Measurements from ENCODE around the gene GABRR2. TPM values are rescaled to one million over a fixed set of nuclear protein-coding genes. Genes with fewer than 3 reads are reported as not detected.
A peak's percentile ranks its signal among the peaks of the same experiment; 100 is the strongest.

The GABRR2 gene
- total RNA-seq, 4 donors from 2014 or later, result 0.89 TPM; not detected in 3

DNA sequence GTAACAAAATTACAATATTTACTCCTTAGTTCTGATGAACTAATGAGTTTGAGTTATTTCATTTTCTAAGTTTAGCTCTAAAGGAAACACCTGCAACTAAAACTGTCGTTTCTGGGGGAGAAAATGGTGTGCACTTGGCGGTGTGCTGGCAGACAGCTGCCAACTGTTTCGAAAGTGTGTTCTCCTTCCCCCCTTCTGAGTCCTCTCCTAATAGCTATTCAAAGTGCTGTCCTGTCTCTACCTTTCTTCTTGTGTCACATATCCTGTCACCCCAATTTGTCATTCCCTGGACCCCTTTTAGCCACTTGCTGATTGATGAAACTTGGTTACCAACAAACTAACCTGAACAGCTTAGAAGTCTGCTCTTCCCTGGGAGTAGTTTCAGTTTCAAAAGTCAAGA is 42.3 kb upstream of the GABRR2 start:
- no peaks in the 10 kb centered on the region for H3K27me3 ChIP-seq
- whole genome bisulfite sequencing, result 22% methylated on average over 3 of the region's 3 CpGs
- H3K9me3 ChIP-seq, result no peaks in the 10 kb centered on the region
- no peak for TF ChIP-seq EP300 (IDR thresholded peaks at IDR 0.05)
- TF ChIP-seq POLR2AphosphoS5 (IDR thresholded peaks at IDR 0.05), result no peak
- TF ChIP-seq, protein P1, sequence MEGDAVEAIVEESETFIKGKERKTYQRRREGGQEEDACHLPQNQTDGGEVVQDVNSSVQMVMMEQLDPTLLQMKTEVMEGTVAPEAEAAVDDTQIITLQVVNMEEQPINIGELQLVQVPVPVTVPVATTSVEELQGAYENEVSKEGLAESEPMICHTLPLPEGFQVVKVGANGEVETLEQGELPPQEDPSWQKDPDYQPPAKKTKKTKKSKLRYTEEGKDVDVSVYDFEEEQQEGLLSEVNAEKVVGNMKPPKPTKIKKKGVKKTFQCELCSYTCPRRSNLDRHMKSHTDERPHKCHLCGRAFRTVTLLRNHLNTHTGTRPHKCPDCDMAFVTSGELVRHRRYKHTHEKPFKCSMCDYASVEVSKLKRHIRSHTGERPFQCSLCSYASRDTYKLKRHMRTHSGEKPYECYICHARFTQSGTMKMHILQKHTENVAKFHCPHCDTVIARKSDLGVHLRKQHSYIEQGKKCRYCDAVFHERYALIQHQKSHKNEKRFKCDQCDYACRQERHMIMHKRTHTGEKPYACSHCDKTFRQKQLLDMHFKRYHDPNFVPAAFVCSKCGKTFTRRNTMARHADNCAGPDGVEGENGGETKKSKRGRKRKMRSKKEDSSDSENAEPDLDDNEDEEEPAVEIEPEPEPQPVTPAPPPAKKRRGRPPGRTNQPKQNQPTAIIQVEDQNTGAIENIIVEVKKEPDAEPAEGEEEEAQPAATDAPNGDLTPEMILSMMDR (IDR thresholded peaks at IDR 0.05), result no peak
- TF ChIP-seq POLR2A (IDR thresholded peaks at IDR 0.05), result no peak
- no peak overlapping the region for H3K4me3 ChIP-seq
- H3K4me1 ChIP-seq, result peaks cover 7% of the 10 kb centered on the region
- no peaks in the 10 kb centered on the region for H3K36me3 ChIP-seq
- no peak overlapping the region for H3K27ac ChIP-seq
- no peak for DNase-seq (ENCODE audit: low spot score in 2 of 2)

- H3K27ac ChIP-seq, result no peak overlapping the region
These were observed 41.6 kb upstream of the GABRR2 start for GRCh38 chr6:89356642-89357170.

DNA sequence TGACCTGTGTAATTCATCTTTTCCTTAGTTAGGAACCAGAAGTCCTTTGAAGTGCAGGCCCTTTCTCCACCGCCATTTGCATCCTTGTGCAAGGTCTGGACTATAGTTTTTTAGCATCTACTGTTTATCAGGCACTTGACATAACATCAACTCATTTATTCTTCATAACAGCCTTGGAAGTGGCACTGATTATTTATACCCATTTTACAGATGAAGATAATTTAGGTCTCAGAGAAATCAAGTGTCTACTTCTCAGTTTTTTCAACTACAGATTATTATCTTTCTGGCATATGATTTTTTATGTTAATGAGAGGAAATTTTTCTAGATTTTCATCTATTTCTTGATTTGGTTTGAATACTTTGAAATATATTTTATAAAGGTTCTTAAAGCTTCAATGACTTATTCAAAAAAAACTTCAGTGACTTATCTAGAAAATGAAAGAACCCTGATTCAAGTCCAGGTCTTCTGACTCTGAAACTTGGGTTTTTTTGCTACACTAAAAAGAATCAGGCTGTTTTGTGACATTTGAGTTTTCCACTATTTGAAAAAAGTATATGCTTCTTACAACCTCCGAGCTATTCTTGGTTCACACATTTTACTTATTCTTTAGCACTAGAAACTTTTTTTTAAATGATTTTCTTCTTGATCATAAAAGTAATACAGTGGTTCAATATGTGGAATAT is 40.6 kb upstream of the GABRR2 start:
- DNase-seq (ENCODE audit: low spot score in 2 of 2), result no peak
- Histone ChIP-seq H3K4me3 (no peak overlapping the region), H3K36me3 (no peaks in the 10 kb centered on the region), H3K27ac (no peak overlapping the region), H3K4me1 (peaks cover 15% of the 10 kb centered on the region), H3K9me3 (no peaks in the 10 kb centered on the region), H3K27me3 (no peaks in the 10 kb centered on the region)
- TF ChIP-seq POLR2A (IDR thresholded peaks at IDR 0.05), result no peak
- no peak for TF ChIP-seq EP300 (IDR thresholded peaks at IDR 0.05)
- TF ChIP-seq POLR2AphosphoS5 (IDR thresholded peaks at IDR 0.05), result no peak
- TF ChIP-seq, protein P1 (IDR thresholded peaks at IDR 0.05), result no peak
- 84% methylated on average over 2 of the region's 2 CpGs for WGBS

More at GRCh38 chr6:89356642-89357170, 41.6 kb upstream of the GABRR2 start:
- H3K9me3 ChIP-seq, result no peaks in the 10 kb centered on the region
- WGBS, result 59% methylated on average over 1 of the region's 1 CpG
- no peaks in the 10 kb centered on the region for H3K36me3 ChIP-seq
- H3K4me1 ChIP-seq, result peaks cover 7% of the 10 kb centered on the region
- no peak for DNase-seq (ENCODE audit: low spot score in 2 of 2)
- TF ChIP-seq POLR2AphosphoS5 (IDR thresholded peaks at IDR 0.05), result no peak
- no peak for TF ChIP-seq EP300 (IDR thresholded peaks at IDR 0.05)
- TF ChIP-seq, protein P1 (IDR thresholded peaks at IDR 0.05), result no peak
- no peak for TF ChIP-seq POLR2A (IDR thresholded peaks at IDR 0.05)
- no peaks in the 10 kb centered on the region for H3K27me3 ChIP-seq
- H3K4me3 ChIP-seq, result no peak overlapping the region

DNA sequence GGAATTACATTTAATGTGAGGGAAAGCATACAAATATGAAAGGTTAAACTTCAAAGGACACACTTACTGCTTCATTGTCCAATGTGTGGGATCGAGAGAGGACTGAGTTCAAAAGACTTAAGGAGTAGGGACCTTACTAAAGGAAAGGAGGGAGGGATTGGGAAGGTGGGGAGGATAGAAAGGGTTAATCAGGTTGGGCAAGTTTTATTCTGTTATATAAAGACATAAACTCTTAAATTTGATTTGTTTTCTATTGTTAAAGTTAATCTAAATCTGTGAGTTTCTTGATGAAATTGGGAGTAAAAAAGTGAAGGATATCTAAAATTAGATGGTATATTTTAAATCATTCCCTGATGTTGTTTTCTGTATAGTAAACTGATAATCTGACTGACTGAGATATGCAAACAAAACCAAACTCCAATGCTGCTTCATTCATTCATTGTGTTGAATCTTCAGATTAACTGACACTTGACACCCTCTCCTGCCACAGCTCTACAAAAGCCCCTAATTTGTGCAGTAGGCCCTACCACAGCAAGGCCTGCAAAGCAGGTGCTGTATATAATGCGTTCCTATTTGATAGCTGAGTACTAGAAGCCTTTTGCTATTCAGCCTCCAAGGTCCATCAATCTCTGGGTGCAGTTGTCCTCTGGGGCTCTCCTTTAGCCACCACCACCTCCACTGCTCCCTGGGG is 38.7 kb upstream of the GABRR2 start:
- Histone ChIP-seq H3K27me3 (no peaks in the 10 kb centered on the region), H3K4me1 (peaks cover 22% of the 10 kb centered on the region), H3K4me3 (no peak overlapping the region), H3K9me3 (no peaks in the 10 kb centered on the region), H3K27ac (no peak overlapping the region), H3K36me3 (no peaks in the 10 kb centered on the region)
- DNase-seq (ENCODE audit: low spot score in 2 of 2), result no peak
- WGBS, result 73% methylated on average over 2 of the region's 2 CpGs
- TF ChIP-seq POLR2AphosphoS5 (IDR thresholded peaks at IDR 0.05) (no peak), EP300 (IDR thresholded peaks at IDR 0.05) (no peak), POLR2A (IDR thresholded peaks at IDR 0.05) (no peak)
- TF ChIP-seq, protein P1 (IDR thresholded peaks at IDR 0.05), result no peak

GRCh38 chr6:89353118-89353556 is 38.0 kb upstream of the GABRR2 start:
- TF ChIP-seq POLR2A (IDR thresholded peaks at IDR 0.05), result no peak
- no peak for TF ChIP-seq EP300 (IDR thresholded peaks at IDR 0.05)
- TF ChIP-seq, protein P1 (IDR thresholded peaks at IDR 0.05), result no peak
- TF ChIP-seq POLR2AphosphoS5 (IDR thresholded peaks at IDR 0.05), result no peak
- peak overlapping the region; percentile 82 for H3K4me3 ChIP-seq
- peak overlapping the region; percentile 97 for H3K27ac ChIP-seq
- H3K27me3 ChIP-seq, result no peaks in the 10 kb centered on the region
- 67% methylated on average over 17 of the region's 27 CpGs for WGBS
- peaks cover 24% of the 10 kb centered on the region for H3K4me1 ChIP-seq
- DNase-seq (ENCODE audit: low spot score in 2 of 2), result no peak
- no peaks in the 10 kb centered on the region for H3K36me3 ChIP-seq
- H3K9me3 ChIP-seq, result no peaks in the 10 kb centered on the region
